Fibroblast of lung (primary cell): ENCODE results near the gene GPR27. TPM values are rescaled to one million over a fixed set of nuclear protein-coding genes. Genes with fewer than 3 reads are reported as not detected.
A peak's percentile ranks its signal among the peaks of the same experiment; 100 is the strongest.

ENCODE experiments used
- DNase-seq, 2 donors: peaks; one replicate each; pipeline versions ENCODE4 v3.0.0 to v3.0.0-alpha.2; 2010; ENCODE audit warnings: low read depth in 2 of 2
- H2AFZ ChIP-seq: 2 replicates; pipeline ENCODE4 v1.5.1; 2012; ENCODE audit warnings: low read length, control low read depth, inconsistent platforms
- H3K27ac ChIP-seq: 2 replicates; pipeline ENCODE4 v1.5.1; 2011; ENCODE audit warnings: low read length, control low read depth; ENCODE audit not compliant: insufficient read depth
- H3K27me3 ChIP-seq: 2 replicates; pipeline ENCODE4 v1.5.1; 2011; ENCODE audit warnings: mild to moderate bottlenecking, low read length; ENCODE audit not compliant: control insufficient read depth, insufficient read depth
- H3K36me3 ChIP-seq: 2 replicates; pipeline ENCODE4 v1.5.1; 2011; ENCODE audit warnings: low read length; ENCODE audit not compliant: control insufficient read depth, insufficient read depth
- H3K4me1 ChIP-seq: 2 replicates; pipeline ENCODE4 v1.5.1; 2011; ENCODE audit warnings: low read length; ENCODE audit not compliant: control insufficient read depth, insufficient read depth; ENCODE audit errors: extremely low read depth
- H3K4me2 ChIP-seq: 2 replicates; pipeline ENCODE4 v1.5.1; 2011; ENCODE audit warnings: low read length, control low read depth; ENCODE audit not compliant: insufficient read depth; ENCODE audit errors: extremely low read depth
- H3K4me3 ChIP-seq, 4 experiments: fragments of 200-600 bp in 1 of 4; sonication (generic) in 1 of 4; replicated peaks in 1 of 4; 2 replicates each; pipeline ENCODE4 v1.5.1; 2011 to 2016; ENCODE audit warnings: low read length in 4 of 4, low read depth in 3 of 4, mild to moderate bottlenecking in 3 of 4, control low read depth in 2 of 4, inconsistent platforms in 1 of 4, mixed read lengths in 1 of 4; ENCODE audit not compliant: insufficient read depth in 1 of 4; ENCODE audit errors: control extremely low read depth in 1 of 4
- H3K79me2 ChIP-seq: 2 replicates; pipeline ENCODE4 v1.5.1; 2012; ENCODE audit warnings: mild to moderate bottlenecking, low read length, inconsistent platforms; ENCODE audit not compliant: control insufficient read depth, insufficient read depth
- H3K9ac ChIP-seq: 2 replicates; pipeline ENCODE4 v1.5.1; 2011; ENCODE audit warnings: mild to moderate bottlenecking, low read length, control low read depth; ENCODE audit not compliant: insufficient read depth
- H3K9me3 ChIP-seq: 2 replicates; pipeline ENCODE4 v1.5.1; 2012; ENCODE audit warnings: low read depth, low read length; ENCODE audit not compliant: control insufficient read depth, insufficient read depth
- H4K20me1 ChIP-seq: 2 replicates; pipeline ENCODE4 v1.5.1; 2011; ENCODE audit warnings: low read length; ENCODE audit not compliant: control insufficient read depth, insufficient read depth; ENCODE audit errors: extremely low read depth
- CTCF ChIP-seq, 2 donors: IDR thresholded peaks in 1 of 2; conservative IDR thresholded peaks in 1 of 2; 1 replicate in 1 of 2; 2 replicates in 1 of 2; pipeline ENCODE4 v1.5.1; 2011 to 2012; ENCODE audit warnings: low read length in 2 of 2, control low read depth in 1 of 2, inconsistent platforms in 1 of 2, low read depth in 1 of 2, mild to moderate bottlenecking in 1 of 2
- EZH2 ChIP-seq: IDR thresholded peaks from 2 replicates; pipeline ENCODE4 v1.5.1; 2012; ENCODE audit warnings: low read length, control low read depth, mild to moderate bottlenecking; ENCODE audit errors: missing control alignments
- polyA plus RNA-seq, 2 donors: library from polyadenylated mRNA; depleted of rRNA in 1 of 2; stranded (reverse) in 1 of 2; unstranded in 1 of 2; fragments of >200 nt; gene quantifications; 2 replicates each; pipeline ENCODE4 v1.2.1, GENCODE V29; 2011 to 2012; ENCODE audit warnings: missing spikeins in 1 of 2
- total RNA-seq: library from RNA; depleted of rRNA; stranded (reverse); fragments of >200 nt; gene quantifications from 2 replicates; pipeline ENCODE4 v1.2.1, GENCODE V29; 2014

Gene GPR27
- total and polyA plus RNA-seq, 2 donors (not counting 1 experiment from before 2014, with no cell fraction given) = not detected

- no peak for DNase-seq
- Histone ChIP-seq H3K79me2 (no peaks in the 10 kb centered on the region), H3K27me3 (peaks cover 7% of the 10 kb centered on the region), H4K20me1 (no peaks in the 10 kb centered on the region), H3K4me1 (peaks cover 4% of the 10 kb centered on the region), H3K9me3 (no peaks in the 10 kb centered on the region), H3K4me3 (no peak overlapping the region), H3K27ac (no peak overlapping the region), H3K9ac (no peak overlapping the region), H3K36me3 (no peaks in the 10 kb centered on the region), H3K4me2 (no peak overlapping the region), H2AFZ (no peak overlapping the region)
- TF ChIP-seq EZH2 (no peak), CTCF (conservative IDR thresholded peaks at IDR 0.05 in 1 of 2, IDR thresholded peaks at IDR 0.05 in 1 of 2; ENCODE audit: low read depth in 1 of 2, low read length in 2 of 2) (no peak)
These were observed 31.0 kb upstream of the GPR27 start for GRCh38 chr3:71722693-71723092.

- Histone ChIP-seq H3K4me1 (peaks cover 4% of the 10 kb centered on the region), H3K4me2 (peak overlapping the region; percentile 59), H3K79me2 (no peaks in the 10 kb centered on the region), H4K20me1 (no peaks in the 10 kb centered on the region), H3K4me3 (peak overlapping the region in 2 of 4 experiments; percentile 64 to 71), H3K36me3 (no peaks in the 10 kb centered on the region), H3K27ac (no peak overlapping the region), H2AFZ (no peak overlapping the region), H3K27me3 (peaks cover 7% of the 10 kb centered on the region), H3K9me3 (no peaks in the 10 kb centered on the region), H3K9ac (no peak overlapping the region)
- no peak for DNase-seq
- TF ChIP-seq EZH2 = no peak
These were observed 30.0 kb upstream of the GPR27 start for GRCh38 chr3:71723452-71724170.

- Histone ChIP-seq H3K4me3 (peak overlapping the region in 2 of 4 experiments; percentile 64 to 71), H3K4me2 (peak overlapping the region; percentile 59), H2AFZ (no peak overlapping the region), H3K9ac (no peak overlapping the region), H3K4me1 (peaks cover 4% of the 10 kb centered on the region), H3K27me3 (peaks cover 7% of the 10 kb centered on the region), H3K79me2 (no peaks in the 10 kb centered on the region), H3K36me3 (no peaks in the 10 kb centered on the region), H3K27ac (no peak overlapping the region), H3K9me3 (no peaks in the 10 kb centered on the region), H4K20me1 (no peaks in the 10 kb centered on the region)
- TF ChIP-seq CTCF (conservative IDR thresholded peaks at IDR 0.05 in 1 of 2, IDR thresholded peaks at IDR 0.05 in 1 of 2; ENCODE audit: low read depth in 1 of 2, low read length in 2 of 2) (no peak), EZH2 (no peak)
- DNase-seq = no peak
These were observed 29.5 kb upstream of the GPR27 start for GRCh38 chr3:71724171-71724453.
